Measurements from ENCODE around the gene ENPP3. TPM values are rescaled to one million over a fixed set of nuclear protein-coding genes. Genes with fewer than 3 reads are reported as not detected.

ENPP3 gene
- total and polyA plus RNA-seq, 2 of the 13 experiments (the other 11 are each of a cell fraction or from before 2014, with no cell fraction given), result 40.0 to 75.4 TPM

DNA sequence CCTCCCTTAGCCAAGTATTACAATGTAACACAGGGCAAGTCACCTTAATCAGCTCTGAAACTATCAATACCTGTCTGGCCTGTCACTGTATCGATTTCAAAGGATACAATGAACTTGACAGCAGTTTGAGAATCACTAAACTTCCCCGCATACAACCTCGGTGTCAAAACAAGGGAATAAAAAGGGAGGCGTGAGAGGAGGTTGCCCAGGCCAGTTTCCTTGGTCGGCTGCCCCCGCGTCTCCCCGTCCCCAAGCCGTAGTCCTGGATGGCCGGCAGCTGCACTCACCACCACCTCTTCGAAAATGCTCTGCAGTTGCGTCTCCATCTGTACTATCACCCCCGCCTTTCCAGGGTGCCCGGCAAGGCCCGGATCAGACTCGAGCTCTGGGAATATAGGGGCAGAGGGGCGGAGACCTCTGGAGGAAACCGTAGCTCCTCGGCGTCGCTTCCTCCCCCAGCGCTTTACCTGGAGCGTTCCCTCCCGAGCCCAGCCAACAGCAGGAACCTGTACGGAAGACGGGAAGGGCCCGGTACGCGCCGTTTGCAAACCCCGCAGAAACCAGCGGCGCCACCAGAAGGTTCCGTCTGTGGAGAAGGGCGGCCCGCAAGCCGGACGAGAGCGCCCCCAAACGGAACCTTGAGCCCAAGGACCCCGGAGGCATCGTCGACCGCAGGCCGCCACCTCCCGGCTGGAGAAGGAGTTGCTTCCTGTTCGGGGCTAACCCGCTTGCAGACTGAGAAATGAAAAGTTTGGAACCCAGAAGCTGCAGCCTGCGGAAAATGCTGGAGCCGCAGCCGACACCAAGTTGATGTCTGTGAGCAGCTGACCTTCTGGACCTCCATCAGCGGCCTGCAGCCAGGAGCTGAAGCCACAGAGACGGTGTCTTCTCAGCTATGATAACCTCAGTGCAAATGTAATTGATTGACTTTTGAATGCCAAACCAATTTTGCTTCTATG, 9.1 kb upstream of the ENPP3 start, which contains the start of gene MED23 (continued):
- TF ChIP-seq, protein P1, sequence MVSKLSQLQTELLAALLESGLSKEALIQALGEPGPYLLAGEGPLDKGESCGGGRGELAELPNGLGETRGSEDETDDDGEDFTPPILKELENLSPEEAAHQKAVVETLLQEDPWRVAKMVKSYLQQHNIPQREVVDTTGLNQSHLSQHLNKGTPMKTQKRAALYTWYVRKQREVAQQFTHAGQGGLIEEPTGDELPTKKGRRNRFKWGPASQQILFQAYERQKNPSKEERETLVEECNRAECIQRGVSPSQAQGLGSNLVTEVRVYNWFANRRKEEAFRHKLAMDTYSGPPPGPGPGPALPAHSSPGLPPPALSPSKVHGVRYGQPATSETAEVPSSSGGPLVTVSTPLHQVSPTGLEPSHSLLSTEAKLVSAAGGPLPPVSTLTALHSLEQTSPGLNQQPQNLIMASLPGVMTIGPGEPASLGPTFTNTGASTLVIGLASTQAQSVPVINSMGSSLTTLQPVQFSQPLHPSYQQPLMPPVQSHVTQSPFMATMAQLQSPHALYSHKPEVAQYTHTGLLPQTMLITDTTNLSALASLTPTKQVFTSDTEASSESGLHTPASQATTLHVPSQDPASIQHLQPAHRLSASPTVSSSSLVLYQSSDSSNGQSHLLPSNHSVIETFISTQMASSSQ (IDR thresholded peaks at IDR 0.05; ENCODE audit: low read depth), result peak; percentile 79
- TF ChIP-seq, protein P1 (CRISPR knock-in tag; IDR thresholded peaks at IDR 0.05; ENCODE audit: borderline replicate concordance), result peak; percentile 95
- TF ChIP-seq NFYB (CRISPR knock-in tag; IDR thresholded peaks at IDR 0.05) (peak; percentile 72), PAWR (CRISPR knock-in tag; IDR thresholded peaks at IDR 0.05; ENCODE audit: borderline replicate concordance) (no peak; the same call in 1 of the 2 replicates), MBD4 (IDR thresholded peaks at IDR 0.05; ENCODE audit: borderline replicate concordance, low read length) (no peak; the same call in 1 of the 2 replicates), ZNF143 (CRISPR knock-in tag; IDR thresholded peaks at IDR 0.05) (peak; percentile 79), ZNF17 (CRISPR knock-in tag; IDR thresholded peaks at IDR 0.05) (0 out of 2 replicates have a peak, but pooled peaks have one; percentile 44), NR3C1 (CRISPR knock-in tag; IDR thresholded peaks at IDR 0.05) (0 out of 2 replicates have a peak, but pooled peaks have one; percentile 77), KLF16 (CRISPR knock-in tag; IDR thresholded peaks at IDR 0.05) (peak in 1 of 2 experiments; percentile 100; a peak in 2 of 4 replicates), ZNF841 (CRISPR knock-in tag; IDR thresholded peaks at IDR 0.05; ENCODE audit: borderline replicate concordance) (peak; percentile 83; the same call in 1 of the 2 replicates), ZSCAN30 (CRISPR knock-in tag; IDR thresholded peaks at IDR 0.05) (peak; percentile 73; the same call in 1 of the 2 replicates), ZFAT (CRISPR knock-in tag; conservative IDR thresholded peaks at IDR 0.05) (no peak; the same call in 1 of the 2 replicates), PRPF4 (IDR thresholded peaks at IDR 0.05; ENCODE audit: low read depth, low read length, poor library complexity, severe bottlenecking) (peak; percentile 91), ZFX (CRISPR knock-in tag; IDR thresholded peaks at IDR 0.05; ENCODE audit: low read depth) (peak; percentile 95), FOXO1 (CRISPR knock-in tag; IDR thresholded peaks at IDR 0.05) (peak; percentile 92), ZBTB1 (CRISPR knock-in tag; IDR thresholded peaks at IDR 0.05; ENCODE audit: borderline replicate concordance) (no peak), MYC (CRISPR knock-in tag; IDR thresholded peaks at IDR 0.05; ENCODE audit: borderline replicate concordance) (peak; percentile 94), ZNF350 (CRISPR knock-in tag; IDR thresholded peaks at IDR 0.05; ENCODE audit: borderline replicate concordance, low read depth) (peak; percentile 100), ZNF782 (CRISPR knock-in tag; IDR thresholded peaks at IDR 0.05; ENCODE audit: borderline replicate concordance) (peak; percentile 99), TGIF2 (CRISPR knock-in tag; IDR thresholded peaks at IDR 0.05) (peak; percentile 85; the same call in 1 of the 2 replicates), EEA1 (CRISPR knock-in tag; IDR thresholded peaks at IDR 0.05; ENCODE audit: borderline replicate concordance) (peak; percentile 98)
- TF ChIP-seq, protein P2, sequence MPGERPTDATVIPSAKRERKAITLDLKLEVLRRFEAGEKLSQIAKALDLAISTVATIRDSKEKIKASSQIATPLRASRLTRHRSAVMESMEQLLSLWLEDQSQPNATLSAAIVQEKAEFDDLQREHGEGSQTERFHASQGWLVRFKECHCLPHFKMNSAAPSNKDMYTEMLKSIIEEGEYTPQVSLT (CRISPR knock-in tag; IDR thresholded peaks at IDR 0.05; ENCODE audit: borderline replicate concordance, low read depth), result peak; percentile 74; the same call in 1 of the 2 replicates
- TF ChIP-seq, protein P3, sequence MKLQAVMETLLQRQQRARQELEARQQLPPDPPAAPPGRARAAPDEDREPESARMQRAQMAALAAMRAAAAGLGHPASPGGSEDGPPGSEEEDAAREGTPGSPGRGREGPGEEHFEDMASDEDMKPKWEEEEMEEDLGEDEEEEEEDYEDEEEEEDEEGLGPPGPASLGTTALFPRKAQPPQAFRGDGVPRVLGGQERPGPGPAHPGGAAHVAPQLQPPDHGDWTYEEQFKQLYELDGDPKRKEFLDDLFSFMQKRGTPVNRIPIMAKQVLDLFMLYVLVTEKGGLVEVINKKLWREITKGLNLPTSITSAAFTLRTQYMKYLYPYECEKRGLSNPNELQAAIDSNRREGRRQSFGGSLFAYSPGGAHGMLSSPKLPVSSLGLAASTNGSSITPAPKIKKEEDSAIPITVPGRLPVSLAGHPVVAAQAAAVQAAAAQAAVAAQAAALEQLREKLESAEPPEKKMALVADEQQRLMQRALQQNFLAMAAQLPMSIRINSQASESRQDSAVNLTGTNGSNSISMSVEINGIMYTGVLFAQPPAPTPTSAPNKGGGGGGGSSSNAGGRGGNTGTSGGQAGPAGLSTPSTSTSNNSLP (IDR thresholded peaks at IDR 0.05; ENCODE audit: low read depth, low read length), result peak; percentile 77
